Left lung (tissue), 10 donors: ENCODE measurements around the gene ZBTB40. TPM values are rescaled to one million over a fixed set of nuclear protein-coding genes. Genes with fewer than 3 reads are reported as not detected.

Experiments used
- ATAC-seq: fragments of 200-7000 bp; cut with Tn5 transposase; one replicate; pipeline ENCODE4 v1.9.1; 2020; ENCODE audit warnings: moderate library complexity
- DNase-seq, 4 donors: peaks; one replicate each; pipeline ENCODE4 v3.0.0-alpha.2; 2013 to 2020
- H3K27ac ChIP-seq, 2 donors: fragments of 200-600 bp; sonication (generic) in 1 of 2; one replicate each; pipeline versions ENCODE4 v1.5.0 to v1.8.0; 2020 to 2021
- H3K27me3 ChIP-seq, 2 donors: fragments of 200-600 bp; sonication (generic) in 1 of 2; one replicate each; pipeline versions ENCODE4 v1.5.0 to v1.8.0; 2020 to 2021
- H3K36me3 ChIP-seq, 2 donors: fragments of 200-600 bp; sonication (generic) in 1 of 2; one replicate each; pipeline versions ENCODE4 v1.5.0 to v1.8.0; 2020 to 2021
- H3K4me1 ChIP-seq, 2 donors: fragments of 200-600 bp; one replicate each; pipeline ENCODE4 v1.8.0; 2021
- H3K4me3 ChIP-seq, 2 donors: fragments of 200-600 bp; sonication (generic) in 1 of 2; one replicate each; pipeline versions ENCODE4 v1.5.0 to v1.8.0; 2020 to 2021; ENCODE audit warnings: mild to moderate bottlenecking in 1 of 2
- H3K9me3 ChIP-seq, 2 donors: fragments of 200-600 bp; sonication (generic) in 1 of 2; one replicate each; pipeline versions ENCODE4 v1.5.0 to v1.8.0; 2020 to 2021
- CTCF ChIP-seq, 2 donors: fragments of 200-600 bp; sonication (generic) in 1 of 2; IDR thresholded peaks; one replicate each; pipeline versions ENCODE4 v1.5.0 to v1.8.0; 2021; ENCODE audit warnings: antibody characterized with exemption in 2 of 2
- intact Hi-C, 2 donors: fragments of 100-400 bp; cut with DNase I; formaldehyde crosslinking; loops; one replicate each; pipeline versions ENCODE4 v1.11.2 to v1.14.2; 2022
- polyA plus RNA-seq, 6 donors: library from polyadenylated mRNA; unstranded; fragments of 120-200 nt; gene quantifications; one replicate each; pipeline ENCODE4 v1.2.1, GENCODE V29; 2013; ENCODE audit not compliant: insufficient read length in 6 of 6
- total RNA-seq, 2 donors: library from RNA; stranded (reverse); fragmentation: NEBNext Ultra II Directional; extraction: Animal tissue kit (Norgen Biotek cat#: 25700); gene quantifications; one replicate each; pipeline ENCODE4 v1.2.1, GENCODE V29; 2021
- donor health status: DM: no; HTN: yes; CAD: no.
- donor health status: DM: no; HTN: no; CAD: no.

ZBTB40 gene
- total and polyA plus RNA-seq, 8 donors, result 16.0 to 24.8 (median 21.0) TPM

DNA sequence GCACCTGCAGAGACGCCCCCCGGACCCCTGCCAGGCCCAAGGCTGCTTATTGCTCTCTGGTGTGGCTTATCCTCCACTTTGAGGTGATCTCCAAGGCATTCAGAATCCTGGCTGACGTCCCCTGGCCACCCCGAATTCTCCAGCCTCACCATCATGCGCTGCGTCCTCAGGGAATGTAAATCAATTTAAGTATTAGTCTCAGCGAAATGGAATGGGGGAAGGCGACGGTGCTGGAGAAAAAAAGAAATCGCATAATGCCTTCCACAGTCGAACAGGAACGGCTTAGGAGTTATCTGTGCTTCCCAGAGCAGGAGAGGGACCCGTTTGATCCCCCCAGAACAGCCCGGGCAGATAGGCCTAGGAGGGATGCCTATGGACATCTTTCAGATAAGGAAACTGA lies 114.5 kb downstream of the ZBTB40 start:
- no peak for TF ChIP-seq CTCF (IDR thresholded peaks at IDR 0.05)
- intact Hi-C loops, result no loop called here
- H3K36me3 ChIP-seq, result no peaks in the 10 kb centered on the region
- H3K4me3 ChIP-seq, result no peak overlapping the region
- ATAC-seq (no peak), DNase-seq (no peak)
- no peak overlapping the region for H3K27ac ChIP-seq
- H3K9me3 ChIP-seq, result no peaks in the 10 kb centered on the region
- H3K4me1 ChIP-seq, result peaks cover 0 to 4% of the 10 kb centered on the region in 2 donors
- peaks cover 28 to 80% of the 10 kb centered on the region in 2 donors for H3K27me3 ChIP-seq

DNA sequence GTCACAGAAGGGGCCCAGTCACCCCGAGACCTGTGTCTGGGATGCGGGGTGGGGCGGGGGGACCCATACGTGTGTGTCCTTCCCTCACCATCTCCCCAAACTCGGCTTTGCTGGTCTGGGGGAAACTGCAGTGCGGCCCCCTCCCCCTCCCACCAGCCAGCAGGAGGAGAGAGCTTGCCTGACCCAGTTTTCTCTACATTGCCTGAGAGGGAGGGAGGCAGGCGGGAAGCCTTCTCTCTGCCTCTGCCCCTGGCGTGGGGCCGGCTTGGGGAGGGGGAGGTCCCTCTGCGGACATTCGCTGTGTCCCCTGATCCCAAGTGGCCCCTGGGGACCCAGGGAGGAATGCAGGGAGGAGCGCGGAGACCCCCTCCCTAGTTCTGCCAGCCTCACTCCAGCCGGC lies 115.5 kb downstream of the ZBTB40 start:
- ATAC-seq (no peak), DNase-seq (no peak)
- Histone ChIP-seq H3K4me3 (no peak overlapping the region), H3K4me1 (peaks cover 0 to 4% of the 10 kb centered on the region in 2 donors), H3K27me3 (peaks cover 20 to 80% of the 10 kb centered on the region in 2 donors), H3K9me3 (no peaks in the 10 kb centered on the region), H3K27ac (no peak overlapping the region), H3K36me3 (no peaks in the 10 kb centered on the region)
- intact Hi-C loops, result no loop called here
- no peak for TF ChIP-seq CTCF (IDR thresholded peaks at IDR 0.05)

DNA sequence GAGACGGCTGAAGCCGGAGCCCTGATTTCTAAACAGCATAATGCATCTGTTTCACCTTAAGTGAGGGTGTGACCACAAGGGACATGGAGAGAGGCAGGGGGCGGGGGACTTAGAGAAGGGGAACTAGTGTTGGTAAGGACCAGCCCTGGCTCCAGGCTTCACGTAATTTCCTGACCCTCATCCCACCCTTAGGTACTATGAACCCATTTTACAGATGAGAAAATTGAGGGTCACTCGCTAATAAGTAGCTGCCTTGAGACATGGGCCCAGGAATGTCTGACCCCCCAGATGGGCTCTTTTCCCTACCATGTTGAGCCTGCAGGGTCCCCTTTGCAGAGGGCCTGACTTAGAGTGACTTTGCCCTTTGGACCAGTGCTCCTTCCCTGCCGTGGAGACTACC lies 116.3 kb downstream of the ZBTB40 start:
- H3K9me3 ChIP-seq, result no peaks in the 10 kb centered on the region
- H3K36me3 ChIP-seq, result no peaks in the 10 kb centered on the region
- no peak overlapping the region for H3K4me3 ChIP-seq
- no peak for TF ChIP-seq CTCF (IDR thresholded peaks at IDR 0.05)
- peaks cover 13 to 80% of the 10 kb centered on the region in 2 donors for H3K27me3 ChIP-seq
- H3K27ac ChIP-seq, result no peak overlapping the region
- intact Hi-C loops, result no loop called here
- no peak for DNase-seq
- ATAC-seq, result no peak
- peaks cover 0 to 1% of the 10 kb centered on the region in 2 donors for H3K4me1 ChIP-seq

DNA sequence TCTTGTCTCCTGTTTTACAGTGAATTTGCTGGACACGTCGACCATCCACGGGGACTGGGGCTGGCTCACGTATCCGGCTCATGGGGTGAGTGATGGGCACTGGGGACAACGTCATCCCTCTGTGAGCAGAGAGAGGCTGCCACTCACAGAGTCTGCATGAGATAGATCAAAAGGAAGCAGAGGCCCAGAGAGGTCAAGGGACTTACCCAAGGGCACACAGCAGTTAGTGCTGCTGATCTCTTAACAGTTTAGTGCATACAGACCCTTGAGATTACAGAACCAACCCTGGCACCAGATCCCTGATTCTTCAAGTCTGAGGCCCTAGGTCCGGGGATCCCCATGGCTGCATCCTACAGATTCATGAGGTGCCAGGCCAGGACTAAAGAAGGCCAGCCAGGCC lies 117.6 kb downstream of the ZBTB40 start:
- no peaks in the 10 kb centered on the region for H3K4me1 ChIP-seq
- no peak for ATAC-seq

More for the DNA sequence above, 117.6 kb downstream of the ZBTB40 start:
- no peaks in the 10 kb centered on the region for H3K9me3 ChIP-seq
- H3K36me3 ChIP-seq, result no peaks in the 10 kb centered on the region
- no peak for TF ChIP-seq CTCF (IDR thresholded peaks at IDR 0.05)
- intact Hi-C loops, result no loop called here
- no peak for DNase-seq
- peaks cover 8 to 83% of the 10 kb centered on the region in 2 donors for H3K27me3 ChIP-seq
- no peak overlapping the region for H3K27ac ChIP-seq
- no peak overlapping the region for H3K4me3 ChIP-seq
